Panc1 (cell line): ENCODE results near the gene TBC1D3I.
"Not testable (repeated sequence)": the region's sequence is repeated elsewhere in the genome, so short reads cannot be mapped to it uniquely, and the experiment has no call there.

Source experiments
- CTCF ChIP-seq: fragments of 450-650 bp; IDR thresholded peaks from 2 replicates; pipeline ENCODE4 v1.5.1; 2017; ENCODE audit warnings: mild to moderate bottlenecking
- POLR2AphosphoS5 ChIP-seq: IDR thresholded peaks from 2 replicates; pipeline ENCODE4 v1.6.1; 2012; ENCODE audit warnings: mild to moderate bottlenecking, low read depth, low read length, moderate library complexity
- SIN3A ChIP-seq: IDR thresholded peaks from 2 replicates; pipeline ENCODE4 v1.6.1; 2012; ENCODE audit warnings: low read depth, mild to moderate bottlenecking, low read length, moderate library complexity, borderline replicate concordance; ENCODE audit not compliant: insufficient read depth

- not testable (repeated sequence) for TF ChIP-seq CTCF, POLR2AphosphoS5, SIN3A
Observed at GRCh38 chr17:36220737-36221580, 43.4 kb downstream of the TBC1D3I start.
